Sigmoid colon (tissue), 7 donors: ENCODE data around the gene CCL15. TPM values are rescaled to one million over a fixed set of nuclear protein-coding genes. Genes with fewer than 3 reads are reported as not detected.
A peak's percentile ranks its signal among the peaks of the same experiment; 100 is the strongest.

ENCODE experiments used
- DNase-seq: peaks from one replicate; pipeline ENCODE4 v3.0.0-alpha.2; 2019
- H3K27ac ChIP-seq, 4 donors: fragments of 200-600 bp; sonication (generic); one replicate each; pipeline ENCODE4 v1.5.1; 2016 to 2019; ENCODE audit warnings: mild to moderate bottlenecking in 1 of 4
- H3K27me3 ChIP-seq, 3 donors: fragments of 200-600 bp; sonication (generic); one replicate each; pipeline ENCODE4 v1.5.1; 2019; ENCODE audit warnings: mild to moderate bottlenecking in 1 of 3
- H3K36me3 ChIP-seq, 4 donors: fragments of 200-600 bp; sonication (generic); one replicate each; pipeline ENCODE4 v1.5.1; 2016 to 2019
- H3K4me1 ChIP-seq, 4 donors: fragments of 200-600 bp; sonication (generic); one replicate each; pipeline ENCODE4 v1.5.1; 2017 to 2019
- H3K4me3 ChIP-seq, 4 donors: fragments of 200-600 bp; sonication (generic); one replicate each; pipeline ENCODE4 v1.5.1; 2017 to 2019; ENCODE audit warnings: mild to moderate bottlenecking in 2 of 4, moderate library complexity in 1 of 4
- H3K9me3 ChIP-seq, 4 donors: fragments of 200-600 bp in 3 of 4; sonication (generic) in 3 of 4; one replicate each; pipeline versions ENCODE4 v1.5.1 to v1.6.1; 2013 to 2019
- EP300 ChIP-seq, 4 donors: sonication (generic); formaldehyde crosslinking; IDR thresholded peaks; one replicate each; pipeline ENCODE4 v1.6.1; 2017; ENCODE audit warnings: antibody characterized with exemption in 4 of 4
- POLR2A ChIP-seq, 2 donors: fragments of 450-650 bp; IDR thresholded peaks; one replicate each; pipeline ENCODE4 v1.6.1; 2016; ENCODE audit warnings: antibody characterized with exemption in 2 of 2, mild to moderate bottlenecking in 2 of 2, moderate library complexity in 2 of 2
- POLR2AphosphoS5 ChIP-seq, 4 donors: sonication (generic); formaldehyde crosslinking; IDR thresholded peaks; one replicate each; pipeline ENCODE4 v1.6.1; 2017; ENCODE audit warnings: antibody characterized with exemption in 4 of 4
- WGBS, 2 donors: extraction: QIAGEN DNeasy Blood & Tissue Kit; methylation state at CpG; one replicate each; pipeline ENCODE4 v1.1.7; 2013; 5-methylcytosine and 5-hydroxymethylcytosine counted together
- intact Hi-C: fragments of 100-400 bp; cut with DNase I; formaldehyde crosslinking; loops from one replicate; pipeline ENCODE4 v1.15.1; 2023
- polyA plus RNA-seq, 3 donors: library from polyadenylated mRNA; stranded (reverse); fragments of 200-250 nt; gene quantifications; one replicate each; pipeline ENCODE4 v1.2.3, GENCODE V29; 2013
- total RNA-seq, 4 donors: library from RNA; depleted of rRNA; stranded (reverse); fragments of >200 nt; gene quantifications; one replicate each; pipeline ENCODE4 v1.1.0, GENCODE V29; 2016
- TF ChIP-seq, protein P1 (sequence below), 4 experiments: fragments of 450-650 bp in 3 of 4; fragments of 200-600 bp in 1 of 4; IDR thresholded peaks; one replicate each; pipeline ENCODE4 v1.5.1; 2016 to 2019; ENCODE audit warnings: antibody characterized with exemption in 4 of 4, mild to moderate bottlenecking in 3 of 4, moderate library complexity in 2 of 4
- donor health status: healthy with polysubstance abuse.
- donor health status: Bipolar disorder and iron deficiency.
- donor health status: healthy.

The CCL15 gene
- total and polyA plus RNA-seq, 7 donors = 30.1 to 37.2 (median 33.7) TPM; not detected in 4

DNA sequence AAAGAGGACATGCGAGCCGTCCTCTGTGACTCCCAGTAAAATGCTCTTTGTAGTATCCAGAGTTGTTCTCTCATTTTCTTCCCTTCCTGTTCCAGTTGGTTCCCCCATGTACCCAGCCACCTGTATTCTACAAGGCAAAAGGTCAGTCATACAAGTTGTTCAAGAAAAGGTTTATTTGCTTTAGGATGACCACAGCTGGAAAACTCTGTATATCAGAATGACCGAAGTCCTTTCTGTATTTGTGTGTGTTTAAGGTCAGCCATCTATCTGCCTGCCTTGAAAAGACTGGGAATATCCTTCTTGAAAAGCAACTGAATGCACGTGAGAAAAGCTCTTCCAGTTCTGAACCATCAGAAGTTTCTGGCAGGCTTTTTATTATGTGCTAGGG, 28.4 kb downstream of the CCL15 start:
- 54 to 74% methylated on average over 4 of the region's 4 CpGs for WGBS, 2 donors
- Histone ChIP-seq H3K4me3 (no peak overlapping the region), H3K27me3 (no peaks in the 10 kb centered on the region), H3K36me3 (no peaks in the 10 kb centered on the region), H3K4me1 (peaks cover 0 to 5% (median 2%) of the 10 kb centered on the region in 4 donors), H3K9me3 (no peaks in the 10 kb centered on the region), H3K27ac (no peak overlapping the region)
- intact Hi-C loops = no loop called here
- TF ChIP-seq POLR2A (IDR thresholded peaks at IDR 0.05) = no peak
- no peak for DNase-seq

DNA sequence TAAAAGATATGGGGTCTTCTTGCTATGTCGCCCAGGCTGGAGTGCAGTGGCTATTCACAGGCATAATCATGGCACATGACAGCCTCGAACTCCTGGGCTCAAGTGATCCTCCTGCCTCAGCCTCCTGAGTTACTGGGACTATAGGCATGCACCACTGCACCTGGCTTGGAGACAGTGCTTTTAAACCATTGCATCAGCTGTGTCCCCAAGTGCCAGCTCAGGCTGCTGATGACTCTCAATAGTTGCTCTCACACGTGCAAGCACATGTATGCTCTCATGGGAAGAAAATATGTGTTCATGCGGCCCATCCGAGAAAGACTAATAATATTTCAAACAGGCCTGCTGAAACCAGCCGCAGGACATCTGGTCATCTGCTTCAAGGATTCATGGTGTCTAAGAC, 28.8 kb downstream of the CCL15 start:
- H3K36me3 ChIP-seq = no peaks in the 10 kb centered on the region
- no peak for DNase-seq
- WGBS, 2 donors = 84 to 86% methylated on average over 6 of the region's 6 CpGs
- no peak for TF ChIP-seq EP300 (IDR thresholded peaks at IDR 0.05)
- no peak for TF ChIP-seq POLR2A (IDR thresholded peaks at IDR 0.05)
- TF ChIP-seq, protein P1, sequence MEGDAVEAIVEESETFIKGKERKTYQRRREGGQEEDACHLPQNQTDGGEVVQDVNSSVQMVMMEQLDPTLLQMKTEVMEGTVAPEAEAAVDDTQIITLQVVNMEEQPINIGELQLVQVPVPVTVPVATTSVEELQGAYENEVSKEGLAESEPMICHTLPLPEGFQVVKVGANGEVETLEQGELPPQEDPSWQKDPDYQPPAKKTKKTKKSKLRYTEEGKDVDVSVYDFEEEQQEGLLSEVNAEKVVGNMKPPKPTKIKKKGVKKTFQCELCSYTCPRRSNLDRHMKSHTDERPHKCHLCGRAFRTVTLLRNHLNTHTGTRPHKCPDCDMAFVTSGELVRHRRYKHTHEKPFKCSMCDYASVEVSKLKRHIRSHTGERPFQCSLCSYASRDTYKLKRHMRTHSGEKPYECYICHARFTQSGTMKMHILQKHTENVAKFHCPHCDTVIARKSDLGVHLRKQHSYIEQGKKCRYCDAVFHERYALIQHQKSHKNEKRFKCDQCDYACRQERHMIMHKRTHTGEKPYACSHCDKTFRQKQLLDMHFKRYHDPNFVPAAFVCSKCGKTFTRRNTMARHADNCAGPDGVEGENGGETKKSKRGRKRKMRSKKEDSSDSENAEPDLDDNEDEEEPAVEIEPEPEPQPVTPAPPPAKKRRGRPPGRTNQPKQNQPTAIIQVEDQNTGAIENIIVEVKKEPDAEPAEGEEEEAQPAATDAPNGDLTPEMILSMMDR (IDR thresholded peaks at IDR 0.05) = no peak
- no peak for TF ChIP-seq POLR2AphosphoS5 (IDR thresholded peaks at IDR 0.05)
- intact Hi-C loops = no loop called here
- no peaks in the 10 kb centered on the region for H3K9me3 ChIP-seq
- H3K27me3 ChIP-seq = no peaks in the 10 kb centered on the region
- no peak overlapping the region for H3K4me3 ChIP-seq
- H3K27ac ChIP-seq = no peak overlapping the region
- H3K4me1 ChIP-seq = peaks cover 0 to 5% (median 2%) of the 10 kb centered on the region in 4 donors

DNA sequence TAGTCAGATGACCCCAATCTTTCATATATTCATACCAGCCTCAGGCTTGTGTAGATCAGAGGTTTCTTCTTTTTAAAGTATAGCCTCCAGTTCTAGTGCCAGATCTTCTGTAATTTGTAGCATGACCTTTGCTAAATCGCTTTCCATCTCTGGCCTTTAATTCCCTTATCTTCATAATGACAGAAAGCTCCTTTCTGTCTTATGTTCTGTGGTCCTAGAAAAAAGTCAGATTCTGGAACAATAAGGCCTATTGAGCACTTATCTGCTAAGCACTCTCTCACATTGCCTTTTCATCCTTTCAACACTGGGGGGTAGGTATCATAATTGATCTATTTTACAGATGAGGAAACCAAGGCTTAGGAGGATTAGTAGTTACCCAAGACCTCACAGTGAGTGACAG, 29.3 kb downstream of the CCL15 start:
- Histone ChIP-seq H3K4me1 (peaks cover 0 to 5% (median 2%) of the 10 kb centered on the region in 4 donors), H3K9me3 (no peaks in the 10 kb centered on the region), H3K36me3 (no peaks in the 10 kb centered on the region), H3K27ac (no peak overlapping the region), H3K27me3 (no peaks in the 10 kb centered on the region), H3K4me3 (no peak overlapping the region)
- TF ChIP-seq EP300 (IDR thresholded peaks at IDR 0.05) = no peak
- TF ChIP-seq POLR2A (IDR thresholded peaks at IDR 0.05) = no peak
- TF ChIP-seq, protein P1 (IDR thresholded peaks at IDR 0.05) = no peak
- TF ChIP-seq POLR2AphosphoS5 (IDR thresholded peaks at IDR 0.05) = no peak
- DNase-seq = no peak
- intact Hi-C loops = no loop called here
- 94% methylated on average over 1 of the region's 1 CpG for WGBS, 2 donors

DNA sequence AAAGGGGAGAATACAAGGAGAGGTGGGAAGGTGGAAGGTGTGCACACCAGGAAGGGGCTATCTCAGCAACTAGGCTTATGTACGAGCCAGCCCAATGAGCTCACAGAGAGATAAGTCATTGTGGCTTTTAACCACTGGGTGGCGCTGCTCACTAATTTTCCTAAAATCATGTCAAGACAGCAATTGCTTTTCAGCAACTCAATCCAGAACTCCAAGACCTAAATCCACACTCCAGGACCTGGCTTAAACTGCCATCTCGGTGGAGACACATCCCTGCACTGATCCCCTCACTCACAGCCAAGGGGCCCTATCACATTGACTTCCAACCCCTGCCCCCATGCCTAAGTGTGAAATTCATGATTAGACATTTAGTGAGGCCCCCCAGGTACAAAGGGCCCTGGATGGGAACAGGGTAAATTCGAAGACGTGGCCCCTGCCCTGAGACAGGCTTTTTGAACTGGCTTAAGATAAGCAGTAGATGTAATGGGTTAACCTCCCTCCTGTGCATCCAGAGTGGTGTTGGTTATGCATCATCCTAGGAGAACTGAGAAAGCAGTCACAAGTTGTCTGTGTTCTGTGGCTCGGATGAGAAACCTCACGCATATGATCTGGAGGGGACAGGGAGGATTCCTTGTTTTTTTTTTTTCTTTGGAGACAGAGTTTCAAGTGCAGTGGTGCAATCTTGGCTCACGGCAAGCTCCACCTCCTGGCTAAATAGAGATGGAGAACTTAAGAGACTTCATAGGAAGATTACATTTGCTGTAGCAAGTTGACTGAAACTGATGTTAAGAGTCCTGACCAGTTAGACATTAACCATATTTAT, 31.6 kb downstream of the CCL15 start:
- intact Hi-C loops = loop anchor here (1.0 kb wide), 2 partner anchors 180 to 514 kb away; no protein-coding TSS in a partner anchor
- TF ChIP-seq, protein P1 (IDR thresholded peaks at IDR 0.05) = peak; percentile 33 to 72 (median 69)
- no peak for TF ChIP-seq EP300 (IDR thresholded peaks at IDR 0.05)
- Histone ChIP-seq H3K27ac (no peak overlapping the region), H3K4me3 (no peak overlapping the region), H3K27me3 (no peaks in the 10 kb centered on the region), H3K36me3 (no peaks in the 10 kb centered on the region), H3K9me3 (no peaks in the 10 kb centered on the region), H3K4me1 (no peaks in the 10 kb centered on the region)
- whole genome bisulfite sequencing, 2 donors = 7 to 33% methylated on average over 8 of the region's 8 CpGs
- DNase-seq = peak; percentile 83

DNA sequence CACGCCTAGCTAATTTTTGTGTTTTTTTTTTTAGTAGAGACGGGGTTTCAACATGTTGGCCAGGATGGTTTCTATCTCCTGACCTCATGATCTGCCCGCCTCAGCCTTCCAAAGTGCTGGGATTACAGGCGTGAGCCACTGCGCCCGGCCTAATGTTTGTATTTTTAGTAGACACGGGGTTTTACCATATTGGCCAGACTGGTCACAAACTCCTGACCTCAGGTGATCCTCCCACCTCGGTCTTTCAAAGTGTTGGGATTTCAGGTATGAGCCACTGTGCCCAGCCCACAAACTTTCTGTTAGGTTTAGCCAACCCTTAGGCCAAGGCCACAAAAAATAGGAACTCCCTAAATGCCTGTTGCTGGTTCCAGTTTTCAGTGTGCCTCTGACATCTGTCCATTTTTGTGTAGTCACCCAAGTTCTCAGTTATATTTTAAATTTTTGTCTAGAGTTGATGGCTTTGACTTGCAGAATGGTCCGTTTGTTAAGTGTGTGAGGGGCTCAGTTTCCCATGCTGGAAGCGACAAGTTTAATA, 32.8 kb downstream of the CCL15 start:
- intact Hi-C loops = loop anchor here (1.0 kb wide), 2 partner anchors 181 to 515 kb away; no protein-coding TSS in a partner anchor
- no peaks in the 10 kb centered on the region for H3K27me3 ChIP-seq
- DNase-seq = no peak
- no peak overlapping the region for H3K27ac ChIP-seq
- H3K4me1 ChIP-seq = no peaks in the 10 kb centered on the region
- WGBS, 2 donors = 80 to 88% methylated on average over 10 of the region's 10 CpGs
- H3K36me3 ChIP-seq = no peaks in the 10 kb centered on the region
- TF ChIP-seq, protein P1 (IDR thresholded peaks at IDR 0.05) = no peak
- TF ChIP-seq POLR2A (IDR thresholded peaks at IDR 0.05) = no peak
- TF ChIP-seq EP300 (IDR thresholded peaks at IDR 0.05) = no peak
- no peak for TF ChIP-seq POLR2AphosphoS5 (IDR thresholded peaks at IDR 0.05)
- no peak overlapping the region for H3K4me3 ChIP-seq
- H3K9me3 ChIP-seq = no peaks in the 10 kb centered on the region
